GM19240 (cell line): ENCODE data around the gene BAG1.

Source experiments
- DNase-seq: peaks from one replicate; pipeline ENCODE4 v3.0.0; 2011; ENCODE audit warnings: low spot score; ENCODE audit not compliant: insufficient read length

BAG1 gene

GRCh38 chr9:33264473-33265177 is at the start of gene BAG1, which contains the start of gene CHMP5:
Gene BAG1 (minus strand): TSS chr9:33264708.
Gene CHMP5 (plus strand): TSS chr9:33265049. CDS start chr9:33265079, 30 bp downstream.
- DNase-seq = peak; percentile 92

DNA sequence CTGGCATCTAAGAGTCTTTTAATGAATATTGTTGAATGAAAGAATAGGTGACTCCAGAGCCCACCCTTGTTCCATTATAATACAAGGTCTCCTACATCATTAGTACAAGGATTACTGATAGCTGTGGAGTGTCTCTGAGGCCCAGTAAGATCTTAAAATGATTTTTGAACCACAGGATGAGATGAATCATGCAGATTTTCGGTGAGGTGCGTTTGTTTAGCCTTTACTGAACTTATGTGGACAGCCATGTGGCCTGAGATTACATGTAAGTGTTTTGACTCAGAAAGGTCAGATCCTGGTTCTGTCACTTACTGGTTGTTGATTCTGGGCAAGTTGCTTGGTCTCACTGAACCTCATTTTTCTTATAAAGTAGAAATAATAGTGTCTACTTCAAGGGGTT is 47.4 kb upstream of the BAG1 start:
- no peak for DNase-seq

DNA sequence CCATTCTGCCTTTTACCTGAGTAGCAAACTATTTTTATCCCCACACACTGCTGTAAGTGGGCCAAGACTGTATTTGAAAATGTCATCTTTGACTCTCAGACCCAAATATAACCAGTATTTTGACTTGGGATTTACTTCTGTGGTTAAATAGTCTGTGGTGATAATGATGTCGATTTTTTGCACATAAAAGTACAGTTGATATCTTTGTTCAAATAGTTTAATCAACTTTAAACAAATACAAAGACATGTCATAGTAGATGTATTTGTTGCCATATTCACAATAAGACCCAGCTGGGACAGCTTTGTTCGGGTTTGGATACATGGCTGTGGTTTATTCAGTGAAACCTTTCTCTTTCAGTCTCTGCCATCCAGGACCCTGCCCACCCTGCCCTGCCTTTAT is 46.2 kb upstream of the BAG1 start:
- DNase-seq = no peak

GRCh38 chr9:33309903-33310302 is 45.4 kb upstream of the BAG1 start:
- DNase-seq = no peak

- no peak for DNase-seq
Observed at GRCh38 chr9:33307067-33307466, 42.6 kb upstream of the BAG1 start.

- DNase-seq = no peak
Observed at GRCh38 chr9:33306037-33306436, 41.5 kb upstream of the BAG1 start.

GRCh38 chr9:33304362-33304761 is 39.9 kb upstream of the BAG1 start:
- no peak for DNase-seq

DNA sequence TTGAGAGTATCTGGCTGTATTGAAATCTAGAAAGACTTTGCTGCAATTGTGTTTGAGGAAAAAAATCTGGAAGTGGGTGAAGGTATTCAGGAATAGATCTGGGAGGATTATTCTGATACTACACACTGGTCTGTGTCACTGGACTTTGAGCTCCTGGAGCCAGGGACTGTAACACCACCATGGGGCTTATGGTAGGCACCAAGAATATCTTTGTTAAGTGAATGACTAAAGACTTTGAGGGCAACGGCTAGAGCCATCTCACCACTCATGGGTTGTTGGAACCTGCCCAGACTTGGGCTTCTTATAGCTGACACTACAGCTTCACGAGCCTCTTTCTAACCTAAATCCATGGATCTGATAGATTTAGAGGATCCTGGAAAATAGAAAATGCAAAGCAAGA is 36.0 kb upstream of the BAG1 start:
- no peak for DNase-seq

DNA sequence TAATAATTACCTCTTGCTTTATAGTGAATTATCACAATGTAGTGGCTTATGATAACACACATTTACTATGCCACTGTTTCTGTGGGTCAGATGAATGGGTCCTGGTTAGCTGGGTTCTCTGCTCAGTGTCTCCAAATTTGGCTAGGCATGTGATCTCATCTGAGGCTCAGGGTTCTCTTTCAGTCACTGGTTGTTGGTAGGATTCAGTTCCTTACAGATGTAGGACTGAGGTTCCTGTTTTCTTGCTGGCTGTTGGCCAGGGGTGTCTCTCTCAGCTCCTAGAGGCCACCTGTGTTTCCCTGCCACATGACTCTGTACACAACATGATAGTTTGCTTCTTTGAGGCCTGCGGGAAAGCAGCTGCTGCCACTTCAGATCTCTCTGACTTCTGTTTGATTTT is 32.9 kb upstream of the BAG1 start:
- peak; percentile 14 for DNase-seq

GRCh38 chr9:33295571-33295970 is 31.1 kb upstream of the BAG1 start:
- peak; percentile 7 for DNase-seq

DNA sequence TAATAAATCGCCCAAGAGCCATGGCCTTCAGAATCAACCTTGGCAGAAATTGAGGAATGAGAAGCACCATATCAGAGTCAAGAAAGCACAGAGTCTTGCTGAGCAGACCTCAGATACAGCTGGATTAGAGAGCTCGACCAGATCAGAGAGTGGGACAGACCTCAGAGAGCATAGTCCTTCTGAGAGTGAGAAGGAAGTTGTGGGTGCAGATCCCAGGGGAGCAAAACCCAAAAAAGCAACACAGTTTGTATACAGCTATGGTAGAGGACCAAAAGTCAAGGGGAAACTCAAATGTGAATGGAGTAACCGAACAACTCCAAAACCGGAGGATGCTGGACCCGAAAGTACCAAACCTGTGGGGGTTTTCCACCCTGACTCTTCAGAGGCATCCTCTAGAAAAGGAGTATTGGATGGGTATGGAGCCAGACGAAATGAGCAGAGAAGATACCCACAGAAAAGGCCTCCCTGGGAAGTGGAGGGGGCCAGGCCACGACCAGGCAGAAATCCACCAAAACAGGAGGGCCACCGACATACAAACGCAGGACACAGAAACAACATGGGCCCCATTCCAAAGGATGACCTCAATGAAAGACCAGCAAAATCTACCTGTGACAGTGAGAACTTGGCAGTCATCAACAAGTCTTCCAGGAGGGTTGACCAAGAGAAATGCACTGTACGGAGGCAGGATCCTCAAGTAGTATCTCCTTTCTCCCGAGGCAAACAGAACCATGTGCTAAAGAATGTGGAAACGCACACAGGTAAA is 30.3 kb upstream of the BAG1 start:
- DNase-seq = no peak

DNA sequence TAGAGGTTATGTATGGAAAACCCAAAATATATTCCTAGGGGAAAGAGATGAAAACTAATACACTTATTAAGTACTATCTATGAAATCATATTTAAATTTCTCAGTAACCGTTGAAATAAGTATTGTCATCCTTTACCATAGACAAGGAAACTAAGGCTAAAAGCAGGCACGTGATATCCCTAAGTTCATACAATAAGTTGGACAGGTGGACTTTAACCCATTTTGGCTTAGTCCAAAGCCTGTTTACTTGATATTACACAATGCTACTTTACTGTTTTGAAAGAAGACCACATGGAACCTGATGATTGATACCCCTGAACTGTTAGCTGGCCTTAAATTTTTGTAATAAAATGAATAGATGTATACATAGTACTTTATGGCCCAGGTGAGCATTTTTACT is 29.3 kb upstream of the BAG1 start:
- DNase-seq = no peak

DNA sequence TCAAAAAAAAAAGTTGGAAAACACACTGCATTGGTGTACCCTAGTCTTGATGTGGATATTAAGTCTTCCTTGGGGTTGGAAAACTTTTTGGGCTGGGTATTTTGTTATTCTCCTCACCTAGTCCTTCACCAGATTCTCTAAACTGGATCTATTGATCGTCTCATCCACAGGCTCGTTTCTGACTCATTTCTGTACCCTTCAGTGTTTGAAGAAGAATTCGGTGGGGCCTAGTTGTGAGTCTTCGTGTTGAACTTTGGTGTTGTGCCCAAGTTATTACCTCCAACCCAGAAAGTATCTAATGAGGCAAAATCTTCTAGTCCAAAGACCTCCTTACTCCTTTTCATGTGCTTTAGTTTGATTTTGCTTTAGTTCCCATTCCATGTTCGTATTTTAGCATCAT is 27.4 kb upstream of the BAG1 start:
- no peak for DNase-seq

- no peak for DNase-seq
Observed at GRCh38 chr9:33291031-33291397, 26.5 kb upstream of the BAG1 start.

DNA sequence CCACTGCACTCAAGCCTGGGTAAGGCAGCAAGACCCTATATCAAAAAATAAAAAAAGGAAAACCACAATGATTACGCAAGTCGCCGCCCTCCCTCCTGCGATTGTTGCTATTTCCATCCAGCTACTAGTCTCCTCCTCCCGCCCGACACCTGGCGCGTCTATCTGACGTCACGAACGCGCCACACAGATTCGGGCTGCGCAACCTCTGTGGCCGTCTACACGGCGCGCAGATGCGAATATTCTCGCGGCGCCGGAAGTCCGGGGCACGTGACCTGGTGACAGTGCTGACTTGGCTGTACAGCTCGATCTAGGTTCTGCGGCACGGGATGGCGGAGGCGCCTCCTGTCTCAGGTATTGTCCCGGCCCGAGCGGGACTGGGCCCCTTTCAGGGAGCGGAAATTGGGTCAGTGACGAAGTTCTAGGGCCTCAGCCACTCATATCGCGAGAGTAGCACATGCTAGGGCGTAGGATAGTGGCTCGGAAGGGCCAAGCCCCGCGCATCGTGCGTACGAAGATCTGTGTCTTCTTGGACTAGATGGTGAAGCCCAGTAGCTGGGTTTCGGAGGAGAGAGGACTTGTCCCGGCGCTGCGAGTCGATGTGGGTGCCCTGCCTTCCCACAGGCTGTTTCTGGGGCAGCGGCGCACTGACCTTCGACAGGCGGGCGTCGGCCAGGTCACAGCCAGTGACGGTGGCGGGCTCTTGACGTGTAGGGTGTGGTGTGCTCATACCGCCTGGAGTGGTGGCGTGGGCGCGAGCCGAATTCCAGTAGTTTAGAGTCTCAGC is 25.9 kb upstream of the BAG1 start, which contains the start of gene NFX1:
TSS of gene NFX1 (plus strand) at position 270 of the 784 bp plus-strand sequence. CDS start at position 327, 57 bp downstream.
- DNase-seq = peak; percentile 49

- DNase-seq = no peak
Observed at GRCh38 chr9:33289936-33290246, 25.4 kb upstream of the BAG1 start.

DNA sequence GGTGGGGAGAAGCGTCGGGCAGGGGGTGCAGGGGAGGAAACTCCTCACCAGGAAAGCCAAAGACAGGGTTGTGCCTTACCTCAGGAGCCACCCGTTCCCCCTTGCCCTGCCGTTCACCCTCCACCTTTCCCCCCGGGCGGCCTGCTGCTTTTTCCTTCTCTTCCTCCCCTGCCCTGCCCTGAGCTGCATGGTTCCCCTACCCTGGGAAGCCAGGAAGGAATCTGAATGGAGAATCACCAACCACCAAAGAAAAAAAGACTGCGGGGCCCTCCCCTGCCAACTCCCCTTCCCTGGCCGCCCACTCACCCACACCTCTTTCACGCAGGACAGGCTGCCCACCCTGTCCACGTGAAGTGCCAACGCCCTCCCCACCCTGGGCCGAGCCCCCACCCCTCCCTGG is 25.0 kb upstream of the BAG1 start:
- DNase-seq = no peak

GRCh38 chr9:33288828-33289483 is 24.4 kb upstream of the BAG1 start:
- DNase-seq = no peak

DNA sequence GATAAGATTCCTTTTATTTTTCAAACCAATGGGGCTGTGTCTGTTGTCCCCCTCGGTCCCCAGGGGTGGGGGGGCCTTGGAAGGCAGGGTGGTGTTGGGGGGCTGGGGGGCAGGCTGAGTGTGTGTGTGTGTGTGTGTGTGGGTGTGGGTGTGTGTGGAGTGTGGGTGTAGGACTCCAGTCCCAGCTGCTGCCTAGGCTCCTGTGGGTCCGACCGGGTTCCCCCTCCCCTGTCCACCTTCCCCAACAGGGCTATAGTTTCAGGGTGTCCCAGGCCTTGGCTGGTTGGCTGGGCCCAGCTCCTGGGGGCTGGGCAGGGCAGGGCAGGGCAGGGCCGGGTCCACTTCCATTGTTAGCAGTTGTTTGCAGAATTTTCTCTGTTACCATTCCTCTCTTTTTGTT is 23.7 kb upstream of the BAG1 start:
- no peak for DNase-seq

DNA sequence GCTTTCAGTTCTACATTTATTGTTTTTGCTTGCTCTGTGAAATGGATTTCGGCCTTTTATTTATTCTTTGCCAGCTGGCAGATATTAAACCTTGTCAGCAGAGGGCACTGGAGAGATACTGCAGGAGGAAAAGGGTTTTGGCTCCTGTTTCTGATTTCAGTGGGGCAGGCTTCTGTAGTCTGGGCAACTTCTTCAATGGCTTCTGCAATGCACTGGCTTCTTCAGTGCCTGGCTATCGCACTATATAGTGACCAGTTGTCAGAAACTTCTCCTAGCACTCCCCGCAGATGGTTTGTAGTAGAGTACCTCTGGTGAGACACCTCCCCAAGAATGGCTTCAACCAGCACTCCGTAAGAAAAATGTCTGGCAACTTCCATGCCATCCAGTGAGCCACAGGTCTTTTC is 22.6 kb upstream of the BAG1 start:
- DNase-seq = peak; percentile 35

DNA sequence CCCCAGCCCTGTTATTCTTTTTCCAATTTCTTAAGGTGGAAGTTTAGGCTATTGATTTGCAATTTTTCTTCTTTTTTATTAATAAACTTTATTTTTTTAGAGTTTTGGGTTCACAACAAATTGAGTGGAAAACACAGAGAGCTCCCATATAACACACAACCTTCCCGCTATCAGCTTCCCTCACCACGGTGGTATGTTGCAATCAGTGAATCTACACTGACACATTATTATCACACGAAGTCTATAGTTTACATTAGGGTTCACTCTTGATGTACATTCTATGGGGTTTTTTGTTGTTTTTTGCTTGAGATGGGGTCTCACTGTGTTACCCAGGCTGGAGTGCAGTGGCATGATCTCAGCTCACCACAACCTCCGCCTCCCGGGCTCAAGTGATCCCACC is 21.0 kb upstream of the BAG1 start:
- DNase-seq = no peak

DNA sequence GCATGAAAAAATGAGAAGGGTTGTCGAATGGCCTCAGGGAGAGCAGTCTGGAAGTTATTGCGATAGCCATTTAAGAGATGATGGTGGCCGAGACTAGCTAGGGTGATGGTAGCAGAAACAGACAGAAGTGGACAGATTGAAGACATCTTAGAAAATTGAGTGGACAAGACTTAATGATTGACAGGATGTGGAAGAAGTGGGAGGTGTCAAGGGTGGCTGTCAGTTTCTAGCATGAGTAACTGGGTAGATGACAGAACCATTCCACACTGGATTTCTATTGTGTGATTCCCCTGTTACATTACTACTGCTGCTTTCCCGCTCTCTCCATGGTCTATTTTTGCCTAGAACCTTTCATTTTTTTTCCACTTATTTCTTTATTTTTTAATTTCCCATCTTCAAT is 13.0 kb upstream of the BAG1 start:
- no peak for DNase-seq
